COR-L47 (cell line): ENCODE measurements around the gene SH3RF3.

Source experiments
- DNase-seq: peaks from one replicate; lab custom pipeline; 2025; lab: John Stamatoyannopoulos, UW

SH3RF3 gene

DNA sequence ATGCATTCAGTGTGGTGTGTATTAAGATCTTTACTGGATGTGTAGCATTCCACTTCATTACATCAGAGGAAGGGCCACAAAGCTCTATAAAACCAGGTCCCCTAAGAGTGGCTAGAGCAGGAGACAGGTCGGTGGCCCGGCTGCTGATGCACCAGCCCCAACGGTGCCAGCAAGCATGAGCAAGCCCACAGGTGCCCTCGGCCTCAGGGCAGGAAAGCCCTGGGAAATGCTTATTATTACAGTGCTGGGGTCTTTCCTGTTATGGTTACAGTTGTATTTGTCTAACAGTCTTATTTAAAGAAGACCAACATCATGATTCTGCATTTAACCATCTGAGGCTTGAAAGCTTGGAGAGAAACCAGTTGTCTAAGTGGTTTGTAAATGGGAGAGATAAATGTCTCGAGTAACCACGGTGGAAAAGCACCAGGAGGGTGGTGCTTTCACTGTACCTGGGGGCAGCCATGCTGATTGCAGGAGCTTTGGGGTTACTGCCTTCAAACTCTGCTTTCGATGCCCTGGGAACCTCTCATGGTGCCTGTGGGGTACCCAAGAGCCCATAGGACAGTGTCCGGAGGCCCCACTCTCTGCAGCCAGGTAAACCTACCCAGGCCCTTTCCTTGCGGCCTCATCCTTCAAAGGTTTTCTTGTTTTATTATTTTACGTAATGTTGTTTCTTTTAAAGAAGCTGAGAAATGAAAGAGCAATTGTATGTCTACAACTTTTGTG is 133.1 kb downstream of the SH3RF3 start:
- DNase-seq, result no peak

DNA sequence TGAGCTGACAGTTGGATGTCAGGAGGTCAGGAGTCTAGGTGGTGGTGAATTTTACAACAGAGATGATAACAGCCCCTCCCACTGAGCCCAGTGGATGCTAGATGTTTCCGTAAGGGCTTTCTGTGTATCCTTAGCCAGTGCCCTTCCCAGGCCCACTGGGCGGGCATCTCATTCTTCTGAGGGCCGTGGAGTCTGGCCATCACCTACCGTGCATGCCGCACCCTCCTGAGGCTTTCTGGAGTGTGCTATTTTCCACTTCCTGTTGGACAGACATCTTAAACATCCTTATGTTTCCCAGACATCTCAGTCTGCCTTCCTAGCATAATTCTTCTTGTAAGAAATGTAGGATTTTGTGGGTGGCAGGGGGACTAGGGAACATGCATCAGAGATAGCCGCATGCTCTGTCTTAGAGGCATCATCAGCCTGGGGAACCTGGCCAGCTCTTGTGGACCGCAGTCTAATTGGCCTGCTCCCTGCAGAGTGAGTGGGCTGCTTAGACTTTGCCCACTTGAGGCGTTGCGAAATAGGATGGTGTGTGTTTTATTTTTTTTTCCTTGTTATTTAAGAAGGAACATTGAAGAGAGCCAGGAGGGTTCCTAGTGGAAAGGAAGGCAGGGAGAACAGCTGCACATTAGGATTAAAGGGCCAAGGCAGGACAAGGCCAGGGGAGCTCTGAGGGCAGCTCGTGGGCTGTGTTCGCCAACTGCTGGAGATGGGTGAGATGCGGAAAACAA is 135.8 kb downstream of the SH3RF3 start:
- DNase-seq, result no peak

DNA sequence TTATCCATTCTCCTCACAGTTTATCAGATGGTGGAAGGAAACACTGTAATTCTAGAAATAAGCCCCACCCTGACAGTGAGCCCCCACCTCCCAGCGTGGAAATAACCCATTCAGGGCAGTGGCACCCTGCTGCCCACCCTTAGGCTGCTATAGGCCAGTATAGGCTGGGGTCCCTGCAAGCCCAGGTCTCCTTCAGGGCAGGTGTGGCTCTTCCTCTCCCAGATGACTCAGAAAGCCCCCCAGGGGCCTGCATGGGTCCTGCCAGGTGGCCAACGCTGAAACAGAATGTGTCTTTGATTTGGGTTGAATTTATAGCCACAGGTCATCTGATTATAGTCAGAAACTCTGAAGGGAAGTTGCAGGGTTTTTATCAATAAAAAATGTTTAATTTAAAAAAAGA is 136.4 kb downstream of the SH3RF3 start:
- no peak for DNase-seq

DNA sequence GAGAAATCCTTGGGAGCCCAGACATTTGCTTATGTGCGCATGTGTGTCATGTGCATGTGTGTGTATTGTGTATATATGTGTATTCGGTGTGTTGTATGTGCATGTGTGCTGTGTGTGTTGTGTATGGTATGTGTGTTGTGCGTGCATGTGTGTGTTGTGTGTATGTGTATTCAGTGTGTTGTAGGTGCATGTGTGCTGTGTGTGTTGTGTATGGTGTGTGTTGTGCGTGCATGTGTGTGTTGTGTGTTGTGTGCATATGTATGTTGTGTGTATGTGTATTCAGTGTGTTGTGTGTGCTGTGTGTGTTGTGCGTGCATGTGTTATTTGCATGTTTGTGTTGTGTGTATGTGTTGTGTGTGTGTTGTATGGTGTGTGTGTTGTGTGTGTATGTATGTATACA is 136.9 kb downstream of the SH3RF3 start:
- DNase-seq, result no peak

DNA sequence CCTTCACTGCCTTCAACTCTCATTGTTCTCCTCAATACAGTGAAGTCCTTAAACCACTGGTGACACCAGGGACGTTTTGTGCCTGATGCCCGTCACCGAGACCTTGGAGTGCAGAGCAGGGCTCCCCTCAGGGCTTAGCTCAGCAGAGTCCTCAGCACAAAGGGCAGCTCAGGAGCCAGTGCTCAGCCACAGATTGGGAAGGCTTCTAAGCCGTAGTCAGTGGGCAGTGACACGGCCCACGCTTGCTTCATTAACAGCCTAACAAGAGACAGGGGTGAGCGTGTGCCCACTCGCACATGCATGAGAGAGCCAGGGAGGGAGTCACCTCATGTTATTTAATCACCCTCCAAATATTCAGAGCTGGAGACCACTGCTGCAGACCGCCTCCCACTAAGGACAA is 137.5 kb downstream of the SH3RF3 start:
- DNase-seq, result no peak

DNA sequence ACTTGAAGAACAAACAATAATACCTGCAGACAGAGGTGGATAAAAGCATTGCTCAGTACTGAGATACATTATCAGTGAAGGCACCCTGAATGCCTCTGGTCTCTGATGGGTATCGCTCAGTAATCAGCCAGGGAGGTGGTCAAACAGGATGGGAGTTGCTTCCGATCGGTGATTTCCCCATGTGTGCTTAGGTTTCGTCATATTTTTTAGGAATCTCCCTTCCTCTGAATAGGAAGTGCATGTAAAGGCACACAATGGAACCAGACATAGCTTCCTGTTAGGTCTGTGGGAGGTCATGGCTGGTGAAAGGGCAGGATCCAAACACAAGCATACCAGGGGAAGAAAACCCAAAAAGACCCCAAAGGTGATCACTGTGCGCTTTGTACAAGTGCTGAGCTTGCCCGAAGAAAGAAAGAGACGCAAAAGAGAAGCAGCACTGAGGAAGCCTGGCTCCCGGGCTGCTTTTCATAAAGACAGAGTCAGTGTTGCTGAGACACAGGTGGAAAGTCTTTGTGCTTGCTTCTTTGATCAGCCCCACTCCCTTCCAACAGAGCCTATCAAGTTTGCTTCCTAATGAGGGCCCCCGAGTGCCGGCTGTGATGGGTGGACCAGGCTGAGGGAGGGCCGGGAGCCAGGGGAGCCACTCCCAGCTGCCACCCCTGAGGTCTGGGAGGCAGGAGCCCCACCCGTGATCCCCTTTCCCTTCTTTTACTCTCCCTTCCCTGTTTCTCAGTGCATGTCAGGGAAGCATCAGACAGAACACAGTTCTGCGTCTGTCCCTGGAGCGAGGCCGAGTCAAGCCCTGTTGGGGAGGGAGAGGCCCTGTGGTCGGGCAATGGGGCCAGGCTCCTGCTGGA is 138.2 kb downstream of the SH3RF3 start:
- no peak for DNase-seq

DNA sequence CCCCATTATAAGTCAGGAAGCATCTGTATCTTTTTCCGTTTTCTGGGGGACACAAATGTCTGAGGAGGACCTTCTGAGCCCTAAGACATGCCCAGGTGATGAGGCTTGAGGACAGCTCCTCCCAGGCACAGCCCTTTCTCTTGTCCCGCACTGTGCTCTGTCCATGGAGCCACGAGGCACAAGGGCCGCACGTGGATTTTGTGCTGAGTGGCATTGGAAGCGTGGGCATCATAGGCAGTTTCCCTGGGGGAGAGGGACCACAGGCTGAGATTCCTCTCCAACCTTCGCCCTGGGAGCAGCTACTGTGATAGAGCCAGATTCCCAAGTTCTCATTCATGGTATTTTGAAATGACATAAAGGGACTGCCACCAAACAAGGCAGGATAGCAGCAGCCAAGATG is 139.9 kb downstream of the SH3RF3 start:
- DNase-seq, result no peak

DNA sequence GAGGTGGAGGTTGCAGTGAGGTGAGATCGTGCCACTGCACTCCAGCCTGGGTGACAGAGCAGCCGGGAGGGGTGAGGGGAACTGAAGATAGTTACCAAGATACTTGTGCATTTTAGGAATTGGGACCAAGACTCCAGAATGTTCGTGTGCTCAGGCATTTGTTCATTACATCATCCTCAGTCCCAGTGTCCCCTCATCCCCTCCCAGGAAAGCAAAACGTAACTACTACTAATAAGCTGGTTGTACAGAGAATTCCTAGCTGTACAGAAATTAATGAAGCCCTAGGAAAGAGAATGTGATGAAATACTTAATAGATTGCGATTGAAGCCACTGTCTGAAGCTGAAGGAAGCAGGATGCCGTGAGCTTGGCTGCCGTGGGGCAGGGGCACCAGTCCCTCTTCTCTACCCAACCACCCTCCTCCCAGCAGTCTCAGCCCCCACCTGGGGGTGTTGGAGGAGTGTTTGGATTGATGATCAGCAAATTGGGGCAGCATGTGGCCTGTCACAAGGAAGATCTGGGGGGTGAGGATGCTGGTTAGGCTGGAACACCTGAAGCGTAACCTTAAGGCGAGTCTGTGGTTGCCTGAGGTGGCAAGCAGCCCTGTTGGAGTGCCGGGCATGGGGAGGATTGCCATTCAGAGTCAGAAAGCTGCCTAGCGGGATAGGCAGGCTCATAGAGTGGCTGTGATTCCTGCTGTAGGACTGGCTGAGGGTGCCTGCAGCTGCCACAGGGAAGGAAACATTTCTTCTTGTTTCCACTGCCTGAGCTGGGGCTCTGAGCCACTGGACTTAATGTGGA is 140.9 kb downstream of the SH3RF3 start:
- no peak for DNase-seq

DNA sequence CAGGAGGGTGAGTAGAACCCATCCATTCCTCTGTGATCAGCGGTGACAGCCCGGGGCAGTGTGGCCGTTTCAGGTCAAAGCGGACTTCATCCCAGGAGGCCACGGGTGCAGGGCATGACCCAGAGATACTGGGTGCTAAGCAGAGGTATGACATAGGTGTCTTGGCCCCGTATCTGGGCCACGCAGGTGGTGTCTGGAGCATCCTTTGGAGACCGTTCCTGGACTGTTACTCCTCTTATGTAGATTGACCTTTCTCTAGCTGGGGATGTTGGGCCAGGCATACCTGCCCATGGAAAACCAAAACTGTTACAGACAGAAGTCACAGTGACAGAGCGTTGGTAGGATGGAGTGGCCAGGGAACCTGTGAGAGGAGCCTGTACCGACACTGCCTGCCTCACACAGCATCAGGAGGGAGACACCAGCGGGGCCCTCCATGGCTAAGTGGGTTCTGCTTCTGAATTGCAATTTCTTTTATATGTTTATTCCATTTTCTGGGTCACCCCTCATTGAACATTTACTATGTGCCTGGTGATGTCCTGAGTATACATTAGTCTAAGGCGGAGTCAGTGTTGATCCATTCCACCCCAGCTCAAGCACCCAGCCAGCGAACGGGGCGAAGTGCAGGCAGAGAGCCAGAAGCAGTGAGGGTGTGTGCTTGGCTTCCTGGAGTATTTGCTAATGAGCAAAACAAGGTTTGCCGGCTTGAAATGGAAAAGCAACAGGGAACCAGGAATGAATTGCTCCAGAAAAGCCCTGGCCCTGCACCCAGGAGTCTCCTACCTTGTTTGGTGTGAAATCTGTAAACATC is 141.7 kb downstream of the SH3RF3 start:
- peak; percentile 9 for DNase-seq

DNA sequence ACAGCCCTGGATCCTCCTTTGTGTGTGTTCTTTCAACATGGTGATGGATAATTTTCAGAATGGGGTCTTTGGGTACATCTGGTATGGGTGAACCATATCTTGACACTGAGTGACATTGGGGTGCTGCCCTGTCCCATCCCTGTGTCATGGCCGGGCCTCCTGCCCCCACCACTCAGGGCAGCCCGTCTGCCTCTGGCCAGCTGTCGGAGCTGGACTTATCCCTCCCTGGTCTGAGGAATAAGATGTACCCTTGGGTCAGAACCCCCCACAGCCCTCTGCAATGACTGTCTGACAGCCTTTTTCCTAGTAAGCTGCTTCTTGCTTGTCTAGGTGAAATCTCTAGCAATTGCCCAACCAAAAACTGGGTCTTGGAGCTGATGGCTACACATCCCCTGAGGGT is 142.9 kb downstream of the SH3RF3 start:
- DNase-seq, result no peak

DNA sequence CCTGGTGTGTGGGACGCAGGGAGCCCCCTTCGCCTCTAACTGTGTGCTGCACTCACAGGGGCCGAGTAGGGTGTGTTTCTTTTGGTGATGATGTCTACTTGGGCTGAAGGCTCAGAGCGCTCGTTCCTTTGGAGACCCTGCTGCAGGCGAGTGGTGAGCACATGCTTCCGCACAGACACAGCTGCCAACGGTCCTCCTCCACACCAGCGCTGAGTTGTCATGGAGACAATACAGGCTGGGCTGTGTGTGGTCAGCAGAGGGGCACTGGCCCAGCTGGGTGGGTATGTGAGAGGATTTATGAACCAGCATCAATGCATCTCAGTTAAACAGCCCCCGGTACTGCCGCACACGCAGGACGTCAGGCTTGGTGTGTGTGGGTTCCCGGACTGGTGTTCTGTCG is 143.5 kb downstream of the SH3RF3 start:
- no peak for DNase-seq

DNA sequence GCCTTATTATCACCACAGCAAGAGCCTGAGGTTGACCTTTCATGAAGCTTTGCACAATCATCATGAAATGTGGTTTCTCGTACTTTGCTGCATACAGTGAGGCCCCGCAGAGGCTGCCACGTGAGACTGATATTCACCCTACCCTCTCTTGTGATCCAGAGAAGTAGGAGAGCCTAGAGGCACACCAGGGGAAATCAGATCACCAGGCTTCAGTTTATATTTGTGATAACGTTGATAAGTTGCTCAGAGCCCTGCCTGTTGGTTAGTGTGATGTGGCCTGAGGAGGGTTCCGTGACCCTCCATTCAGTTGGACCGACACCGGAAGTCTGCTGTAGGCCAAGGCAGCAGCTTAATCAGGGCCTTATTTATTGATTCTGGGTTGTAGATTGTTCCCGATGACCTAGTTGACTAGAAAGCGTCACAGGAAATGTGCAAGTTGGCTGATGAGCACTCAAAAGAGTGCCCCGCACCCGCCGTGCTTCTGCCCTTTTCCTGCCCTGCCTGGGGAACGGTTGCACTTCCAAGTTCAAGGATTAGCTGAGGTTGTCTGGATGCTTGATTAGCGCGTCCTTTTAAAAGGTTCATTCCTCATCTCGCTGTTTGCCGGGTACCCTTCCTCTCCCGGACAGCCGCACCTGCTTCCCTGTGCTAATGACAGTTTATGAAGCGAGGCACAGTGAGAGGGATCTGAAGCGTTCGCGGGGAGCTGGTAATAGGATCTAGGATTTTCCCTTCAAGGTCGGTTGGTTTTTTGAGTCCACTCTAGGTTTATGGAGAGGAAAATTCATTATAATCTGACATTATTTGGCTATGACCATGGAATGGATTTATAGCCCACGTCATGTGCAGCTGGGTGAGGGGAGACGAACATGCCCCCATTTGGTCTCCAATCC is 146.4 kb downstream of the SH3RF3 start:
- DNase-seq, result no peak

DNA sequence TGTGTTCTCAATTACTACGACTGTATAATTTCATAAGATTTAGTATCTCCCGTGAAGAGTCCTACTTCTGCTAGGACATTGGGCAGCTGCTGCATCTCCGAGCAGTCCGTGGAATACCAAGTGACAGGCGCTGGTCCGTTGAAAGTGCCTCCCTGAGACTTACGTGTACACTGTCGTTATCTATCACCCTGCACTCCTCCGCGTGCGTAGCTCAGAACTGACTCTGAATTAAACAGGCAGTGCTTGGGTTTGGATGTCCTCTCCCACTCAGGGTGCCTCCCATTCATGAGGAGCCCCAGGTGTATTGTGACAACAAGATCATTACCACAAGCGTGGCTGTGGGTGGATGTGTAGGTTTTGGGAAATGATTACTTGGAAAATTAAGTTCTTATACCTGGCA is 148.4 kb downstream of the SH3RF3 start:
- no peak for DNase-seq

DNA sequence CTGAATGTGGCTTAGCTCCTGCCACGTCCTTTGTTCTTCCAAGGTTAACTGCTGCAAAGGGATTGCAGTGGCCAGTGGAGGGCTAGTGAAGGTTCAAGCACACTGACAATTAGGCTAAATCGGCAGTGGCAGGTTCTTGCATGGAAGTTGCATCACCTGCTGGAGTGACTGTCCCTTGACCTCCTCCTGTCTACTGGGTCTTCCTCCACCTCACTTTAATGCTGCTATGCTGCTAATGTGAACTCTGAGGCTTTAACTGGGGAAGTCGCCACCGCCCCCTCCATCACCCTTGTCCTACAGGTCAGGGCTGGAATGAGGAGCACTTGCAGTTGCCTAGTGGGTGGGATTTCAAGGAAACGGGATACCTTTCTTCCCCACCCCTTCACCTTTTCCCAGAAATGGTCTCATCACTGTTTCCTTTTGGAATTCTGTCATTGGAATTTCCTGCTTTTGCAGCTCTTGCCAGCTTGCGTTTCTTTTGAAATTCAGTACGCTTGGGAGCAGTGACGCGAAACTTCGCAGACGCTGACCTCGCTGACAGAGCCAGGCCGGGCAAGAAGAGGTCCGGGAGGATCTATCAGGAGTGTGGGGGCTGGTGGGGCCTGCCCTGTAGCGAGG is 150.3 kb downstream of the SH3RF3 start:
- no peak for DNase-seq

DNA sequence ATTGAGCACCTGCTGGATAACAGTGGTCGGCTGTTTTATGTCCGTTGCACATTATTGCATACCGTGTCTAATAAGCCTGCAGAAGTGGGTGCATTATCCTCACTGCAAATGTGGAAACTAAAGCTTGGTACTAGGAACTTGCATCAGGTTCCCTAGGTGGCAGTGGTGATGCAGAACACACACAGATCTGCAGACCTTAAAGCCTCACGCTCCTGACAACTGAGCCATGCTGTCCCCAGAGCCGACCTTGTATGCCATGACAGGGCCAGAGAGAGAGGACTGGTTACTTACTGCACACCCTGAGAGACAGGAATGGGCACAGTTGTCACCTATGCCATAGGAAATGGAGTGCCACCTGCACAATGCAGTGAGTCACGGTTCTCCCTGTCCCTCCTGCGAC is 151.8 kb downstream of the SH3RF3 start:
- DNase-seq, result no peak

DNA sequence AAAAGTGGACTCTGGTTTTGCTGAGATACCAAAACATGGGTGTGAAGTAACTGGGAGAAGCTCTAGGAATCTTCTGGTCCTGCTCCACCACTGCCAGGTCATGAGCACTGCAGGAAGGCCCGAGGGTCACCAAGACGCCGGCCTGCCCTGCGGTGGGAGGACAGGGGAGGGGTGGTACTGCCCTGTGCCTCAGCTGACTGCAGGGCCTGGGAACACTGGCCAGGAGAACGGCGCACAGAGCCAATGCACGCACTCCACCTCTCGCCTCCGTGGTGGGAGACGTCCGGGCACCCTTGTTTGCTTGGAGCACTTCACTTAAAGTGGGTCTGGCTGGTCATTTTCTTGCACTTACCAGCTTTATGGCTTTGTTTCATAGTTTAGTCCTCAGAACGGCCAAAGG is 153.4 kb downstream of the SH3RF3 start:
- no peak for DNase-seq

DNA sequence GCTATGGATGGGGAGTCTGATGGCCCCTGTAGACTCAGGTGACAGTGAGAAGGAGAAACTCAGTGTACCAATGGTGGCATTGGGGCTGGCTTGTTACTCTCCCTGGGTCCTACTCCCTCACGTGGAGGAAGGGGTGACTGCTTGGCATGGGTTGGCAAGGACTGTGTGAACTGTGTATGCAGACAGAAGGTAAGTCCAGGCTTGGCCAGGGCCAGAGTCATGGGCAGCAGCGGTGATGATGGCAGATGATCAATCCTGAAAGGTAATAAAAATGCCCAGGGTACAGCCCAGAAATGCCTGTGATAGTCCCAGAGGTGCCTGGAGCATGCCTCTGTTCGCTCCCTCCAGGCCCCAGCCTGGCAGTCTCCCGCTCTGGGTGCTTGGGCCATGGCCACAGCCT is 153.9 kb downstream of the SH3RF3 start:
- no peak for DNase-seq

DNA sequence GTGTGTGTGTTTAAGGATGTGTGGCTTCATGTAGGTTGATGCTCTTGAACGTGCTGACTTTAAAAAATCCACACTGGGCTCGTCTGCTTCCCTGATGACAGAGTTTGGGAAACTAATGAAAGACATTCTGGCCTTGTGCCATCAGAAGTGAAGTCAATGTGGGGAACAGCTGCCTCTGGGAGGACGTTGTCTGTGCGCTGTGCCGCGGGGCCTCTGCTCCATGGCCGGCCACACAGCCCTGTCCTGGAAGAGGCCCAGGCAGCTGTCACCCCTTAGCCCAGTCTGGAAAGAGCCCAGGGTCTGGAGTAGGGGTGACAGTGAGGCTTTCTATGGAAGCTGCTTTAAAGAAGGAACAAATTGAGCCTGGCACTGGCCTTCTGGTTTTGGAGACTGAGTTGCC is 155.8 kb downstream of the SH3RF3 start:
- no peak for DNase-seq

DNA sequence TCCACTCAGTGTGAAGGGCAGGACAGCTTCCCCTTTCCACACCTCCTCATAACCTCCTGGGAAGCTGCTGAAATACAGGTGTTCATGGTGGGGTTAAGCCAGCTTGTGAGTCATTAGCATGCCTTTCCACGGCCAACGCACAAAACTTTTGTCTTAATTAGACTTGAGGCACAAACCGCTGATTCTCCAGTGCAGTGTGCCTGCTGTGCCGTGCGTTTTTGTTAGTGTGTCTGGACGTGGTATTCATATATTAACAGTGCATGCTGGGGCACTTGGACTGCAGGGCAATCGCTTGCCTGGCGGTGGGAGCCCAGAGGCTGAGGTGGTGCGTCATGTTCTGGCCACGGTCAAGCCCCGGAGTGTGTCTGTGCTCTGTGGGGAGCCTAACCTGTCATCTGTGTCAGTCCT is 156.2 kb downstream of the SH3RF3 start:
- no peak for DNase-seq

DNA sequence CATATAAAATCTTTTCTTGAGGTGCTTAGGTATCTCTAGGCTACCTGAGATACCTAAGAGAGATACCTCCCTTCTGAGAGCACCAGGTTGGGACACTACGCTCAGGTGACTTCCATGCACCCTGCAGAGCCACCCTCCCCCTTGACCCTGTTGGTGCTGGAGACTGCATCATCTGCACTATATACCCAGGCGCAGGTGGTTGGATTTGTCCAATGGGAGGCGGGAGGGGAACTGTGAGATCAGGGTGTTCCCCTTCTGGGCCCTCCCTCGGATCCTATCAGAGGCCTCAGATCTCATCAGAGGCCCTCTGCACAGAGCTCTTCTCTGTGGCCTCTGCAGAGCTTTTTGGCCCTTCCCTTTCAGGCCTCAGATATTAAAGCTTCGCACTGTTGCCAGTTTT is 158.4 kb downstream of the SH3RF3 start:
- no peak for DNase-seq
